NCI-H1417 (cell line): ENCODE measurements around the gene BORCS5.
"Not testable (repeated sequence)": the region's sequence is repeated elsewhere in the genome, so short reads cannot be mapped to it uniquely, and the experiment has no call there.

Source experiments
- DNase-seq, 3 experiments: peaks; one replicate each; lab custom pipeline; 2025; lab: John Stamatoyannopoulos, UW

The BORCS5 gene

DNA sequence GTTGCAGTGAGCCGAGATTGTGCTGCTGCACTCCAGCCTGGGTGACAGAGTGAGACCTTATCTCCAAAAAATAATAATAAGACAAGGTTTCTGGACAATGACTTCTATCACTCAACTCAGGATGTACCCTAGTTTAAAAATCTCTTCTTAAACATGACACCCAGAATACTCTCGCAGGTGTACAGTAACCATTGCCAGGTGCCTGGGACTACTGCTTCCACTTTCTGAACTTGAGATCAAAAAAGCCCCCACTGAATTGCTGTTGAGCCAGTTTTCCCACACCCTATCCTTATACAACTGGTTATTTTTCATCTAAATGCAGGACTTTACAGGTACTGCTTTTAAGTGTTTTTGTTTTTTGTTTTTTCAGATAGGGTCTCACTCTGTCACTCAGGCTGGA, 36.3 kb downstream of the BORCS5 start:
- DNase-seq, result no peak

DNA sequence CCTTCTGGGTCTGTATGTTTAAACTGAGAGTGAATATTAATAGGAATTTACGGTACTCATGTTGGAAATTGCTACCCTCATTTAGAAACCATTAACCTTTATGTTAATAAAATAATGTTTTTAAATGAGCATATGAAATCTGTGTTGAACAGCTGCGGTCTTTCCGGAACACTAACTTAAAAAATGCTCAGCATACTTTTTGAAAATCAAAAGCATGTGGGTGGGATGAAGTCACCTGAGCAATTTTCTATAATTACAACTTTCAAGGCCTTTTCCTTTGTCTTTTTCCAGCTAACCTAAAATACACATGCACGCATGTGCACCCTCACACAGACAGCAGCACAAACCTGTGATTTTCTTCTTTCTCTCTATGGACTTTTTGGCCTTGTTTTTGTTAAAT, 39.8 kb downstream of the BORCS5 start:
- DNase-seq, result peak in 2 of 3 experiments; percentile 50 to 77

DNA sequence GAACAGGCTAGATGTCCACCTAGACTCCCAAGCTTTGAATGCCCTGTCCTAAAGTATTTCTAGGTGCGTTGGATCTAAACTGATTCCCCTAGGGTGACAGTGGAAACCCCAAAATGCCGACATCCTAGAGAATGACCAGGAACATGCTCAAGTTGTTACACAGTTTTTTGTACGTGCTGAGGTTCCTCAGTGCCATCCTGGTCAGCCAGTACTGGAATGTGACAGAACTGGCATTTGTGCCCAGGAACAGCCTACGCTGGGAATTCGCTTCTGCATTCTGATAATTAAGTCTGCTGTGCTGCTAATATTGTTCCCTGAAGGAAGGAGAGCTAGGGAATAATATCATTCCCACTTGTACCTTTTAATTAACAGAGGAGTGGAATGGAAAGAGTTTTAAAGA, 40.3 kb downstream of the BORCS5 start:
- DNase-seq, result no peak

DNA sequence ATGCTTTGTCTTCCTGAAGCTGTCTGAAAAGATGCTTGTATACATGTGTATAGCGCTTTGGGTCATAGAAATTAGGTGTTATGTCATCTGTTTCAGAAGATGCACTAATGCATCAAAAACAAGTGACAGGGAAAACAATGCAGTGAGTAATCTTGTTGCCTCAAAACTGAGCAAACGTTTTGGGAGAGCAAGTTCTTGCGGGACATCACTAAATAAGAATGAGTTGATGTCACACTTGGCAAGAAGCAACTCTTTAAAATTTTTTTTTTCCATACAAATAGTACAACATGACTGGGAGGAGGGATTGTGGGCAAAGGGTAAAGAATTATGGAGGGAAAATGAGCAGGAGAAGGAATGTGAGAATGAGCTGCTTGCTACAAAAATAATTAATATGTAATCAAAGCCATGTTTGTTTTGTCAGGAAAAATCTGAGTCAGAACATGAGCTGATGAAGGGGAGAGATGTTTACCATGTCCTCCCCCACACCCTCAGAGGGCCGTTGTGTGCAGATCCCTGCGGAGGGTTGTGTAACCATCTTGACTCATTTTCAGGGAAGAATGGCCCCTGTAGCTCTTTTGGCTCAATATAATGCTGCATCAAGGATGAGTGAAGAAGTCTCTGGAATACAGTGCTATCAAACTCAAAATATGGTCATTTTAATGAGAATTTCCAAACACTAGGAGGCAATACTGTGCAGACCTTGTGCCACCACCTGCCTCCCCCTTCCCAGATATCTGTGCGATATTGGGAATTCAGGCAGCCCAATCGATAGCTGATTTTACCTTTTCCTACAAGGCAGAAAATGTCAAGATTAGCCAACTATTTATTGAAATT, 41.4 kb downstream of the BORCS5 start:
- DNase-seq, result peak in 2 of 3 experiments; percentile 75 to 88

DNA sequence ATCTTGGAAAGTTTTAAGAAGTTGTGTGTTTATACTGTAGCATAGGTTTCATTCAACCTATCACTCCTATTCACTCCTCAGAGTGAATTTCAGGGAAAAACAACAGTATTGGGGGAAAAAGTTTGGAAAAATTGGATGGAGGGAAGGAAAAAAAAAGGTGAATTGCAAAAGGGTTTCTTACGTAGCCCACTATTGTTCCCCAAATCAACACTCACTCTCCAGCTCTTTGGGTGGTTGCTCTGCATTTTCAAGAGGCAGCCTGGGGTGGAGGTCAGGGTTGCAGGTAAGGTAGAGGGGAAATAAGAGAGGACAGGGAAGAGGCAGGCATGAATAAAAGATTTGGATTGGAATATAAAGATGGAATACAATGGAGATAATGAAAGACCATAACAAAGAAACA, 42.3 kb downstream of the BORCS5 start:
- DNase-seq, result no peak

DNA sequence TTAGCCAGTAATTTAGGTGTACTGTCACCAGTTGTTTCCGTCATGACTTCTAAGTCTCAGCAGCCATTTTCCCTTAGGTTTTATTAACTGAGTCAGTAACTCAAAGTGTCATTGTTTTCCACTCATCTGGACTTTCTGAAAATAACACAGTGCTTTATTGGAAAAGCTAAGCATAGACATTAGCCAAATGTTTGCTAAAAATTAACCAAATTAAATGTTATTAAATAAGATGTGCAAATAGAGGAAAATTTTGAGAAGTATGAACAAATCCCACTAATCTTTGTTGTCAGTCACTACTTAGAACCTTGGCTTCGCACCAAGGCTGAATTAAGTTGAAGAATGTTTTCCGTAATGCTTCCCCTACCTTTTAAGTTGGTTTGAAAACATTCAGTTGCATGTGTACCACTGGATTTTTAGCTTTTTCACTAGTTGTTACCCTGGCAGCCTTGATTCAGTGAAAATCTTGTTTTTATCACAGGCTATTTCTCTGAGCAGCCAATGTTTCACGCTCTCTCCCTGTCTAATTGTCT, 43.0 kb downstream of the BORCS5 start:
- DNase-seq, result no peak

DNA sequence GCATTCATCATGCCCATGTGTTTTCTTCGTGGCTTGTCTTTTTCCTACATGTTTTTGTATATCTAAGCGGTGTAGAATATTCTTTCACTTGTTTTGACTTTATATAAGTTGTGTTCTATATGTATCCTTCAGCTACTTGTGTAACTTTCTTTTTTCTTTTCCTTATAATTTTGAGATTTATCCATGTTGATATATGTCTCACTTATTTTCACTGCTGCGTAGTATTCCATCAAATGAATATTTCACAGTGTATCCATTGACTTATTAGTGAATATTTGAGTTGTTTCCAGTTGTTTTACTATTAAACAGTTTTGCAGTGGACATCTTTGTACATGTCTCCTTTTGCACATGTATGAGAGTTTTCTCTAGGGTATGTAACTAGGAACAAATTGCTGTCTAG, 43.9 kb downstream of the BORCS5 start:
- no peak for DNase-seq

DNA sequence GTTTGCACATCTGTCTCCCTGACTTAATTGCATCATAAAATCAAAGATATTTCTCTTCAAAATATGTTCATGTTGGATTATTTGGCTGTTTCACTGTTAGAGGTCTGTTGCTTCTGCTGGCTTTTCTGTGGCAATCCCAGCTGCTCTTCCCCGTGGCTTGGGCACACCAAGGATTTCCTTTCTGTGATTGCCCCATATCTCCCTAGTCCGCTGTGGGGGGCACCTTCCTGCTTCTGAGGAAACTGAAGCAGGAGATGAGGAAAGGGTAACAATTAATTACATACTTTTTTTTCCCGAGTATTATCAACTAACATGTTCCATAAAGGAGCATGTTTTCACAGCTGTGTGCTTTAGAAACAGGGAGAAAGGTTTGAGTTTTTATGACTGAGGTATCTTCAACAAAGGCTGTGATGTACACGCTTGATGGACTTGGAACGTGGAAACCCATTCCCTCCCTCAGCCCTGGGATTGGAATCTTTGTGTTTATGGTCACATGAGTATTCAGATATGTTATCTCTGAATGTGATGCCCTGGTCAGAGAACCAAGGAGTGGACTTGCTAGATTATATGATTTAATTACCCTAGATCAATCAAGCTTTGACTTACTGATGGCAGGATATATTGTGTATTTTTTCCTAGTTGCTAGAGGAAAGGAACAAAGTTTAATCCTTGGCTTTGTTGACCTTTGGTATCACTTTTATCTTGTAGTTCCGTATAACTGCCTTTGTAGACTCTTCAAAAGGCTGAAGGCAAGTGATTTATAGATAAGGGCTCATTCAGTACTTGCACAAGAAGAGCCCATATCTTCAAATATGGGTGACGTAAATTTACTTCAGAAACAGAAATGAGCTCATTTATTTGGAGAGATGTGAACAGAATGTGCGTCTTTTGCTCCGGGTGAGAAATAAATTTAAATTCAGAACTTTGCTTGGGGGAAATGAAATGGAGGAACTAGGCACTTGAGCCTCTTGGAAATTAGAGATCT, 46.7 kb downstream of the BORCS5 start:
- no peak for DNase-seq

DNA sequence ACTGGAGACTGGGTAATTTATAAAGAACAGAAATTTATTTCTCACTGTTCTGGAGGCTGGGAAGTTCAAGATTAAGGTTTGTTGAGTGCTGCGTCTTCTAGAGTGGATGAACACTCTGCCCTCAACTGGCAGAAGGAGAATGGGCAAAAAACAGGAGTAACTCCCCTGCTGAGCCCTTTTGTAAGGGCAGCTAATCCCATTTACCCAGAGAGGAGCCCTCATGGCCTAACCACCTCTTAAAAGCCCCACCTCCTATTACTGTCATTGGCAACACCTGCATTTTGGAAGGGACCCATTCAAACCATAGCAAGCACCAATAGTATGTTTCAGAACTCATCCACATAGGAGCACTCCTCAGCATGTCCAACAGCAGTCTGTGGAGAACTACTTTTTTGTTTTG, 47.4 kb downstream of the BORCS5 start:
- DNase-seq, result no peak

DNA sequence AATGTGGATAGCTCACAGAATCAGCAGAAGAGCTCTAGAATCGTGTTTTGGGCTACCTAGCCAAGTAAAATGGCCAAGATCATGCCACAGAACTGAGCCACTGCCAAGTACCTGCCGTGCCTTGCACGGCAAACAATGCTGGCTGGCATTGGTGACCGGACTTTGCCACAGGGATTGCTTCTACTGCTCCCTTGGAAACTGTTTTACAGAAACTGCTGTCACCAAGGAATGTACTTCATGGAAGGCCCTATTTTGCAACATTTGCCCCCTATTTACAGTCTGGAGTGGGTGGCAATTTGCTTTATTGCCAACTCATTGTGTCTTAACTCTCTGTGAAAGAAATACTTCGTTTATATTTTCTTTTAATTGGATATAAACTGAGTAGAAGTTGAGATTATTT, 49.0 kb downstream of the BORCS5 start:
- no peak for DNase-seq

DNA sequence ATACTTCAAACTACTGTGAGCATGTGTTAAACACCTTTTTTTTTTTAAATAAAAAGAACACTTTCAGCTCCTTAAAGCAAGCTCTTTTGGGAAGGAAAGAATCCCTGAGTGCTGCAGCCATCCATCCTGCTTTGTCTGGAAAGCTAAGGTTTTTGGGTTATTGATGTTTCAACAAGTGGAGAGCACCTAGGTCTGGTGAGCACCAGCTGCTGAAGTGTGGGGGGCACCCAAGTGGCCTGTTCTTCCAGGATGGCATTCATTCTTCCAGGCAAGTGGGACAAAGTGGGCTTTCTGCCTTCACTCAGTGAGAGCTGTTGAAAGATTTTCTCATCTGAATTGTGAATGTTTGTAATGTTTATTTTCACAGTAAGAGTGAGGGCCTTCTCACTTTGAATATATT, 49.9 kb downstream of the BORCS5 start:
- DNase-seq, result no peak

DNA sequence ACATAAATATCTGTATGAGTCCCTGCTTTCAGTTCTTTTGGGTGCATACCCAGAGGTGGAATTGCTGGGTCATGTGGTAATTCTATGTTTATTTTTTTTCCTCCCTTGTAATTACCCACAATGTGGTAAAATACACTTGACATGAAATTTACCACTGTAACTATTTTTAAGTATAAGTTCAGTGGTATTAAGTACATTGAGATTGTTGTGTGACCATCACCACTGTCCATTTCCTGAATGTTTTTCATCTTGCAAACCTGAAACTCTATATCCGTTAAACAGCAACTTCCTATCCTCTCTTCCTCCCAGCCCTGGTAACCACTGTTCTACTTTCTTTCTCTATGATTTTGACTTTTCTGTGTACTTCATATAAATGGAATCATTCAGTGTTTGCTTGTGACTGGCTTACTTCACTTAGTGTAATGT, 51.4 kb downstream of the BORCS5 start:
- DNase-seq, result no peak

DNA sequence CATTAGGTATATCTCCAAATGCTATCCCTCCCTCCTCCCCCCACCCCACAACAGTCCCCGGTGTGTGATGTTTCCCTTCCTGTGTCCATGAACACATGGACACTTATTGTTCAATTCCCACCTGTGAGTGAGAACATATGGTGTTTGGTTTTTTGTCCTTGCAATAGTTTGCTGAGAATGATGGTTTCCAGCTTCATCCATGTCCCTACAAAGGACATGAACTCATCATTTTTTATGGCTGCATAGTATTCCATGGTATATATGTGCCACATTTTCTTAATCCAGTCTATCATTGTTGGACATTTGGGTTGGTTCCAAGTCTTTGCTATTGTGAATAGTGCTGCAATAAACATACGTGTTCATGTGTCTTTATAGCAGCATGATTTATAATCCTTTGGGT, 52.5 kb downstream of the BORCS5 start:
- not testable (repeated sequence) for DNase-seq

DNA sequence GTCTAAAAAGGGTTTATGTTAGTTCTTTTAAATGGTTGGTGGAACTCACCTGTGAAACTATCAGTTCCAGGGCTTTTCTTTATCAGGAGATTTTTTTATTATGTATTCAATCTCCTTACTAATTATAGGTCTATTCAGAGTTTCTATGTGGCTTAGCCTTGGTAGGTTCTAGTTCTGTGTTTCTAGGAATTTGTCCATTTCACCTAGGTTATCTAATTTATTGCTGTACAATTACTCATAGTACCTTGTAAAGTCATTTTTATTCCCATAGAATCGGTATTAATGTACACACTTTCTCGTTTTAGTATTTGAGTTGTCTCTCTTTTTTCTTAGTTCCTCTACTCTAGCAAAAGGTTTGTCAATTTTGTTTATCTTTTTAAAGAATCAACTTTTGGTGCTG, 59.0 kb downstream of the BORCS5 start:
- no peak for DNase-seq

DNA sequence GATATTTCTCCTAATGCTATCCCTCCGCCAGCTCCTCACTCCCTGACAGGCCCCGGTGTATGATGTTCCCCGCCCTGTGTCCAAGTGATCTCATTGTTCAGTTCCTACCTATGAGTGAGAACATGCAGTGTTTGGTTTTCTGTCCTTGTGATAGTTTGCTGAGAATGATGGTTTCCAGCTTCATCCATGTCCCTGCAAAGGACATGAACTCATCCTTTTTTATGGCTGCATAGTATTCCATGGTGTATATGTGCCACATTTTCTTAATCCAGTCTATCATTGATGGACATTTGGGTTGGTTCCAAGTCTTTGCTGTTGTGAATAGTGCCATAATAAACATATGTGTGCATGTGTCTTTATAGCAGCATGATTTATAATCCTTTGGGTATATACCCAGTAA, 62.3 kb downstream of the BORCS5 start:
- not testable (repeated sequence) for DNase-seq

DNA sequence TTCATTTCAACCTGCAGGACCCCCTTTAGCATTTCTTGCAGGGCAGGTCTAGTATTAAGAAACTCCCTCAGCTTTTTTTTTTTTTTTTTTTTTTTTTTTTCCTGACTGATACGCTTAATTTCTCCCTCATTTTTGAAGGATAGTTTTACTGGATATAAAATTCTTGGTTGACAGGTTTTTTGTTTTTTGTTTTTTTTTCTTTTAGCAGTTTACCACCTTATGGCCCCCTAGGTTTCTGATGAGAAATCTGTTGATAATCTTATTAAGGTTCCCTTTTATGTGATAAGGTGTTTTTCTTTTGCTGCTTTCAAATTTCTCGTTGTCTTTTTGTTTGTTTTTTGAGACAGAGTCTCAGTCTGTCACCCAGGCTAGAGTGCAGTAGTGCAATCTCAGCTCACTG, 66.5 kb downstream of the BORCS5 start:
- no peak for DNase-seq

DNA sequence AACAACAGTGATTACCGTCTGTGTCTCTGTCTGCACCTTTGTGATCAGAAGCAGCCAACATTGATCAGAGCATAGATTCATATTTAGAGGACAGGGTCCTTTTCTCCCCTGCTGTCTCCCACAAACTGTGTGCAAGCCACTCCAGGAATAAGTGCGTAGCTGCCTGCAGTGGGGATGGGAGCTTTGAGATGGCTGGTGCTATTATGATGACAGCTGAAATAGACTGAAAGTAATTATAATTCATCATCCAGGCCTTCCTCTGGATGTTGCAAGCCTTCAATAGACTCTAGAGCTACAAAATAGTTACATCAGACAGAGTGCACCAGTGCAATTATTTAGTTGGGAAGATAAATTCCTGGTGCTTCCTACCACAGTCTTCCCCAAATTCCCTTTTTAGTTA, 68.1 kb downstream of the BORCS5 start:
- DNase-seq, result peak in 1 of 3 experiments; percentile 43

DNA sequence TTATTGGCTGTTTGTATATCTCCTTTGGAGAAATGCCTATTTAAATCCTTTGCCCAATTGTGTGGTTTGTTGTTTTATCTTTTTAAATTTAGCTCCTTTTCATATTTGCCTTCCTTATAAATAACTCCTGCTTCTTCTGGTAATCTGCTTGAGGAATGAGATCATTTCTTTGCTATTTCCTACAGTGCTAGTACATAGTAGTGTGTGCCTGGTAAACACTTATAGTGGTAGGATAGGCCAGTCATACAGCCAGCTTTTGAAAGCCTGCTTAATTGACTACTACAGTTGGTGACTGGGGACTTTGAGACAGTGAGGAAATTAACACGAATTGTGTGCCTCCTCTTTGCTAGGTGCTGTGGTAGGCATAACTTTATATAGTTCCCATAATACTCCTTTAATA, 68.7 kb downstream of the BORCS5 start:
- DNase-seq, result peak in 1 of 3 experiments; percentile 46

DNA sequence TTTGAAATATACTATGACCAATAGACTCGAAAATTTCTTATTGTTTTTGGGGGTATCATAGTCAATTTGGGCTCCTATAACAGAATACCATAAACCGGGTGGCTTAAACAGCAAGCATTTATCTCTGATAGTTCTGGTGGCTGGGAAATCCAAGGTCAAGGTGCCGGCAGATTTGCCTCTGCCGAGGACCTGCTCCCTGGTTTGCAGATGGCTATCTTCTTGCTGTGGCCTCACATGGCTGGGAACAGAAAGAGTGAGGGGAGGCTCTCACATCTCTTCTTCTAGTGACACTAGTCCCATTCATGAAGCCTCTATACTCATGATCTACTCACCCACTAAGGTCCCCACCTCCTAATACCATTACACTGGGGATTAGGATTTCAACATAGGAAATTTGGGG, 70.7 kb downstream of the BORCS5 start:
- DNase-seq, result no peak

DNA sequence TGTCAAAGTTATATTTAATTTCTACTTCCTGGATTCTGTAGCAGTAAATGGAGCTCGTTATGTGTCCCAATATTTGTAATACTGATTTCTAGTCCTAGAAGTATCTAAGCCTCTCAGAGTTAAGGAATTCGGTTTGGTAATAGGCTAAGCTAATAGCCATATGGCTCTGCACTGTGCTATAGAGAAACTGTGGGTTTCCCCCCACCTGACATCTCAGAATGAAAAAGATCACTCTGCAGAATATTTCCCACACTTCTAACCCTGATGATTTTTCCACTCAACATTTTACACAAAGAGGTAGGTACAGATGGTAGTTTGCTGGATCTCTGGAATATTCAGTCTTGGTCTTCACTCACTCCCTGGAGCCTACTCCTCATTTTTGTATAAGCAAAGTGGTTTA, 71.2 kb downstream of the BORCS5 start:
- DNase-seq, result no peak

DNA sequence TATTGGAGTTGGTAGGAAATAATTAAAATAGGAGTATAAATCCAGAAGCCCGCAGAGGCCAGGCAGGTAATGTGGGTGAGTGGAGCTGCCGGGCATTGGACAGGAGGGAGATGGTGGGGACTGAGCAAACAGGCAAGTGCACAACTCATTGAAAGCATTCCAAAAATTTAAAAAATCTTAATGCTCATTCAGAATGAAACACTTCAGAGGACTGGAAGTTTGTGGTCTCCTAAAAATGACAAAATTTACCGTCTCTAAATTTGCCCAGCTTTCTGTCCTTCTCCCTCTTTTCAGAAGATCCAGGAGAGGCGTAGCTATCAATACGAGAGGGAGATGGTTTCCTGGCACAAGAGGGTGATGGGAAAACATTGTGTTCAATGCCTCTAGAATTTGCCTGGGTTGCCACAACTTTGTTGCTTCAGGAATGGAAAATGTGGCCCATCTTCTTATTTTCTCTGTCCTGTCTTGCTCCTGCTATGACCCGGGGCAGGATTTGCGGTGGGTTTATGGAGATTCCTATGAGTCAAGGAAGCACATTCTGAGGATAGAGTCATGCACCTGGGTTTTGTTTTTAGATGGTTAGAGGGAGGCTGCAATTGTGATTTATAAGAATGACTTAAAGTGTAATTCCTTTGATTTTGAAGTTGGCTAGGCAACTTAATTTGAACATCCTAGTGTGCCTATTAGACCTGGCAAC, 72.2 kb downstream of the BORCS5 start:
- DNase-seq, result no peak

DNA sequence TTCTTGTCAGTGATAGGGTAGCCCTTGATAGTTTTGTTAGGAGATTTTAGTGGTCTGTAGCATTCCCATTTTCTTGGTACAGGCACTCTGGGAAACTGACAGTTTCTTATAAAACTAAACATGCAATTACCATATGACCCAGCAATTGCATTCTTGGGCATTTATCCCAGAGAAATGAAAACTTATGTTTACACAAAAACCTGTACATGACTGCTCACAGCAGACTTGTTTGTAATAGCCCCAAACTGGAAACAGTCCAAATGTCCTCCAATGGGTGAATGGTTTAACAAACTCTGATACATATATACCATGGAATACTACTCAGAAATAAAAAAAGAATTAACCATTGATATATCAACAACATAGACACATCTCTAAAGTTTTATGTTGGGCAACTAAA, 75.5 kb downstream of the BORCS5 start:
- DNase-seq, result peak in 1 of 3 experiments; percentile 41
